NCI-H2081 treated with DMSO at 0.1 percent for 48 hours (cell line): ENCODE results near the gene OR7C1.
"Not testable (repeated sequence)": the region's sequence is repeated elsewhere in the genome, so short reads cannot be mapped to it uniquely, and the experiment has no call there.

ENCODE experiments used
- DNase-seq: peaks from one replicate; lab custom pipeline; 2025; lab: John Stamatoyannopoulos, UW

The OR7C1 gene

DNA sequence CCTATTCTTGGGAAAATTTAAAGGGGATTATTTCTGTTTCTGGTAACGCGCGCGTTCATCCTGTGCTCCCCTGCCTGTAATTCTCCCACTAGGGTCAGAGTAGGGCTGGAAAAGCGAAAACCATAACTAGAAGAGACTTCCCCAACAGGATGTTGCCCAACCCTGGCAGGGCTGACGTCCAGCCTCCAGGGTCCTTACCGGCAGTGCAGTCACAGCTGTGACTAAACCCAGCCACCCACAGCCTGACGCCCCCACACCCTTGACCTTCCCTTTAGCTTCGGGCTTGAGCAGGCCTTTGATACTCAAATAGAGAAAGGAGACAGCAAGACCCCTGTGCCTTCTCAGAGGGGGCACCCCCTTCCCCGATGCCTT, 50.3 kb downstream of the OR7C1 start:
- not testable (repeated sequence) for DNase-seq

DNA sequence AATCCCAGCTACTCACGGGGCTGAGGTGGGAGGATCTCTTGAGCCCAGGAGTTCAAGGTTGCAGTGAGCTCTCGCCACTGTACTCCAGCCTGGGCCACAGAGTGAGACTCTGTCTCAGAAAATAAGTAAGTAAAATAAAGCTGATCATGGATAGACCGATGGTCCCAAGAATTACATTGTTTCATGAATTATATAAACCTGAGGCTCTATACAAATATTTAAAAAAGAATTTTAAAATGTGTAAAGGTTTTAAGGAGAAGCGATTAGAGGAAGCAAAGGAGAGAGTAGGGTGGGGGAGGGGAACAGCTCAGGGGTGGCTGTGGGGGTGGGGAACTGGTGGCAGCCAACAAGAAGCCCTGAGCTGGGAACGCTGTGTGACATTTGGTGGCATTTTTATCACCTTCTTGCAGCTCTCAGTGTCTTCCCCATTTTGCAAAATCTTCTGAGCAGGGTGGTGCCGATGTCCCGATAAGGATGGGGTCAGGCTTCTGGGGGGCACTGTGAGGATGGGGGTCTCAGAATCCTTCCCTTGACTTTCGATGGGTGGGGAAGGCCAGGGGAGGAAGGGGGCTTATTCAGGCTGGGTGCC, 51.5 kb downstream of the OR7C1 start:
- not testable (repeated sequence) for DNase-seq

DNA sequence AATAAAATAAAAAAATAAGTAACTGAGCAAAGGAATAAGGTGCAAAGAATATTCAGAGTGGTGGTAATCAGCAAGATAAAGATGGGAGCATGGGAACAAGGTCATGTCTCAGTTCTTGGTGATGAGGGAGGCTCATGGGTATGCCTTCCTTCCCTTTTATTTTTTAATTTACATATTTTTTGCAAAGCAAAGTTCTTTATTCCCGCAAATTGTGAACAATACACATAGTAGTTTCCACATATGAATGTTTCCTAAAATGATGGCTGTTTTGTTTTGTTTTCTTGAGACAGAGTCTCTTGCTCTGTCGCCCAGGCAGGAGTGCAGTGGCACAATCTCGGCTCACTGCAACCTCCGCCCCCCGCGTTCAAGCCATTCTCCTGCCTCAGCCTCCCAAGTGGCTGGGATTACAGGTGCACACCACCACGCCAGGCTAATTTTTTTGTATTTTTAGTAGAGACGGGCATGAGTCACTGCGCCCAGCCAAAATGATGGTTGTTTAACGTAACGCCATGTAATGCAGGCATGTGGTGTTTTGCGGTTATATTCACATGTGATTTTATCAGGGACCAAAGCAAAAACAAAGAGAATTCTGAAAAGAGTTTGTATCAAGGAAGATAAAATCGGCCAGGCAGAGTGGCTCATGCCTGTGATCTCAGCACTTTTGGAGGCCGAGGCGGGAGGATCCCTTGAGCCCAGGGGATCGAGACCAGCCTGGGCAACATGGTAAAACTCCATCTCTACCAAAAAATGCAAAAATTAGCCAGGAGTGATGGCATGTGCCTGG, 52.2 kb downstream of the OR7C1 start:
- no peak for DNase-seq

DNA sequence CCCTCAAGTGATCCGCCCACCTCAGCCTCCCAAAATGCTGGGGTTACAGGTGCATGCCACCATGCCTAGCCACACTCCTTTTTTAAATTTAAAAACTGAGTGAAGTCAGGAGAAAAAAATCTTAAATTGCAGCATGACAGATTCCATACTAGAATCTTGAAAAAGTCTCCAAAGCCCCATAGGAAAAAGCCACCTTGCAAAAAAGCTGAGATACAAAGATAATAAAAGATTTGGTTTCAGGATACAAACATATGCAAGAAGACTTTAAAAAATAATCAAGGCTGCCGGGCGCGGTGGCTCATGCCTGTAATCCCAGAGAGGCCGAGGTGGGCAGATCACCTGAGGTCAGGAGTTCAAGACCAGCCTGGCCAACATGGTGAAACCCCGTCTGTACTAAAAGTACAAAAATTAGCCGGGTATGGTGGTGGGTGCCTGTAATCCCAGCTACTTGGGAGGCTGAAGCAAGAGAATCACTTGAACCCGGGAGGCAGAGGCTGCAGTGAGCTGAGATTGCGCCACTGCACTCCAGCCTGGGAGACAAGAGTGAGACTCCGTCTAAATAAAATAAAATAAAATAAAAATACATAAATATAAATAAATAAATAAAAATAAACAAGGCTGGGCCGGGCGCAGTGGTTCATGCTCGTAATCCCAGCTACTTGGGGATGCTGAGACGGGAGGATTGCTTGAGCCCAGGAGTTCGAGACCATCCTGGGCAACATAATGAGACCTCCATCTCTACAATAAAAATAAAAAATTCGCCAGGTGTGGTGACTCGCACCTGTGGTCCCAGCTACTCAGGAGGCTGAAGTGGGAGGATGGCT, 53.1 kb downstream of the OR7C1 start:
- DNase-seq = not testable (repeated sequence)

DNA sequence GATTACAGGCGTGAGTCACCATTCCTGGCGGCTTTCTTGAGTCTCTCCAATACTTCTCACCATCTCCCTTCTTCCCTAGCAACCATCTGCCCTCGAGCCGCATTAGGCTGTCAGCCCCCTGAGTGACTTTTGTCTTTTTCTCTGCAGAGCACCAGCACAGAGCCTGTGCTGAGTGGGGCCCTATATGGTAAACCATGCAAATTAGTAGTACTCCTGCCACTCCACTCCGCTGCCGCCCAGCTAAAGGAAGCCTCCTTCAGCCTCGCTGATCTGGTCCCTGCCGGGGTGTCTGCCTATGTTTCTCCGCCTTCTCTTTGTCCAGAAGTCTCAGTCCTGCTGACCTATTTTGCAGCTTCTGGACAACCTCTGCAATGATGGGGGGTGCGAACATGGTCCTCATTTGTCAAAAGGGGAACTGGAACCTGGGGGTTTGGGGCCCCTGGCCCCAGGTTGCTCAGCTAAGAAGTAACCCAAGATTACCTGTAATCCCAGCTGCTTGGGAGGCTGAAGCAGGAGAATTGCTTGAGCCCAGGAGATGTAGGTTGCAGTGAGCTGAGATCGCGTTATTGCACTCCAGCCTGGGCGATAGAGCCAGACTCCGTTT, 54.3 kb downstream of the OR7C1 start:
- not testable (repeated sequence) for DNase-seq

DNA sequence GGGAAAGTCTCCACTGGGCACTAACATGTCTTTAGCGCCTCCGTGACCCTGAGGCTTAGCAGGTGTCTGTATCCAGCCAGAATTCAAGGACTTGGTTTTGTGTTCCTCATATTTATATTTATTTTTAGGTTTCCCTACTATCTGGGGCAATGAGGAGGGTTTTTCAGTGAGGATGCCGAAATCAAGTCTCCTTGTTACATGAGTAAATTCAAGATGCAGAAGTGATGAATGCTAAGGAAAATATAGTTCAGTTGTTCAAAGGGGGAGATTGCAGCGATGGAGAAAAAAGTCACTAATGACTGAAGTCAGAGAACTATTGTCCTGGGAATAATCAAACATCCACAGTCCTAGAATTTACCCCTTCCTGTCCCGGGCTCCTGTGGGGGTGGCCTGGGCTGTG, 55.8 kb downstream of the OR7C1 start:
- no peak for DNase-seq

DNA sequence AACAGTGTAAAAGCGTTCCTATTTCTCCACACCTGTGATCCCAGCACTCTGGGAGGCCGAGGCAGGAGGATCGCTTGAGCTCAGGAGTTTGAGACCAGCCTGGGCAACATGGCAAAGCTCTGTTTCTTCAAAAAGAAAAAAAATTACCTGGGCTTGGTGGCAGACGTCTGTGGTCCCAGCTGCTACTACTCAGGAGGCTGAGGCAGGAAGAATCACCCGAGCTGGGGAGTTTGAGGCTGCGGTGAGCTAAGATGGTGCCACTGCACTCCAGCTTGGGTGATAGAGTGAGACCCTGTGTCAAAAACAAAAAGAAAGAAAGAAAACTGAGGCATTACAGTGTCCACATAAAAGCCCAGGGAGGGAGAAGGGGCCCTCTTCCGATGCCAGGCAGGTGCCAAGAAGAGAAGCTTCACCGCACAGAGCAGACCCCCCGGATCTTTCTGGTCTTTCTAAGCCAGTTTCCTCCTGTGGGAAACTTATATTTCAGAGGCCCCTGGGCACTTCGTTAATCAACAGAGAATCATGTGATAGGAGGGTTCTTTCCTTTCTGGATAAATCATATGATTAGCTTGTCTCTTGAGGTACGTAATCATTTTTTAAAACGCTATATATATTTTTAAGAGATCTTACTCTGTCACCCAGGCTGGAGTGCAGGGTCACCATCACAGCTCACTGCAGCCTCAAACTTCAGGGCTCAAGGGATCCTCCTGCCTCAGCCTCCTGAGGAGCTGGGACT, 56.7 kb downstream of the OR7C1 start, which contains the start of gene ADGRE2:
Gene ADGRE2, minus strand, starts transcription at position 451 of the 736 bp plus-strand sequence. CDS start 1,804 bp downstream, outside the sequence.
- DNase-seq = not testable (repeated sequence)

DNA sequence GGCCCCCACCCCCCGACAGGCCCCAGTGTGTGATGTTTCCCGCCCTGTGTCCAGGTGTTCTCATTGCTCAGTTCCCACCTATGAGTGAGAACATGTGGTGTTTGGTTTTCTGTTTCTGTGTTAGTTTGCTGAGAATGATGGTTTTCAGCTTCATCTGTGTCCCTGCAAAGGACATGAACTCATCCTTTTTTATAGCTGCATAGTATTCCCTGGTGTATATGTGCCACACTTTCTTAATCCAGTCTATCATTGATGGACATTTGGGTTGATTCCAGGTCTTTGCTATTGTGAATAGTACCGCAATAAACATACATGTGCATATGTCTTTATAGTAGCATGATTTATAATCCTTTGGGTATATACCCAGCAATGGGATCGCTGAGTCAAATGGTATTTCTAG, 57.3 kb downstream of the OR7C1 start:
- not testable (repeated sequence) for DNase-seq

DNA sequence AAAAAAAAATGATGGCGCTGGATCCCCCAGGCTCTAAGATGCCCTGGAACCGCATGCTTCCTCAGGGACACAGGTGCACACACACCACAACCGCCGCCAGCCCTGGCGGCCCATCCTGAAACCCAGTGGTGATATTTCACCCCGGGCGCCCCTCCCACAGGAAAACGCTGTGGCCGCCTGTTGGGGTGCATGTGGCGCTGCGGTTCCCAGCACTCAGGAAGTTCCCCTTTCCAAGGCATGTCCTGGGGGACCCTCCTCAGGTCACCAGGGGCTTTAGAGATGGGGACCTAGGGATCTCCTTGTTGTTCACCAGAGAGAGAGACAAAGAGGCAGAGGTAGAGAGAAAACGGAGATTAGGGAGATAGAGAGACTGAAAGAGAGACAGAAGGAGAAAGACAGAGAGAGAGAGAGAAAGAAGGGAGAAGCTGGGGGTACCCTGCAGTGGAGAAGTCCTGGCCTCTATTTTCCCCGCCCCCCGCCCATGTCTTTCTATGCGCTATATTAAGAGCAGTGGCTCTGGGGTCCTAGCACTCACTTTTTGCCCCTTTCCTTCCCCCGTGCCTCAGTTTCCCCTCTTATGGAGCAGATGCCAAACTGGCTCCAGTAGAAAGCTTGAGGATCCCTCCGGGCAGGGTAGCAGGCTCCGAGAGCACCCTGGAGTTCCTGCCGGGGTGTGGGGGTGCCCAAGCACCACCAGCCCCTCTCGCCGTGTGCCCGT, 59.0 kb downstream of the OR7C1 start:
- DNase-seq = no peak

DNA sequence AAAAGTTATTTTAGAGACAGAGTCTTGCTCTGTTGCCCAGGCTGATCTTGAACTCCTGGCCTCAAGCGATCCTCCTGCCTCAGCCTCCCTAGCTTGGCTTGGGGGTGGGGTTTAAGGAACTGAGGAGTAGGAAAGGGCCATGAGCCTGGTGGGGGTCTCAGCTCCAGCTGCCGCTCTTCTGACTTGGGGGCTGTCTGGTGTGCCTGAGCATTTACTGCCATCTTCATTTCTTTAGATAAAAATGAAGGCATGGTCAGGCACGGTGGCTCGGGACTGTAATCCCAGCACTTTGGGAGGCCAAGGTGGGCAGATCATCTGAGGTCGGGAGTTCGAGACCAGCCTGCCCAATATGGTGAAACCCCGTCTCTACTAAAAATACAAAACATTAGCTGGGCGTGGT, 59.7 kb downstream of the OR7C1 start:
- not testable (repeated sequence) for DNase-seq

DNA sequence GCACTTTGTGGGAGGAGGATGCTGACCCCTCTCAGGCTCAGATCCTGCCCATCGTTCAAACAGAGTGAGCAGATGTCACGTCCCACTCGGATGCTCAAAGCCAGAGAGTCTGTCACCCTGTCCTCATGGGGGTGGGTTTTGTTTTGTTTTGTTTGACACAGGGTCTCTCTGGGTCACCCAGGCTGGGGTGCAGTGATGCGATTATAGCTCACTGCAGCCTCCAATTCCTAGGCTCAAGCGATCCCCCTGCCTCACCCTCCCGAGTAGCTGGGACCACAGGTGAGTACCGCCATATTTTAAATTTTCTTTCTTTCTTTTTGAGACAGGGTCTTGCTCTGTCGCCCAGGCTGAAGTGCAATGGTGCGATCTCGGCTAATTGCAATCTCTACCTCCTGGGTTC, 60.6 kb downstream of the OR7C1 start:
- DNase-seq = no peak

DNA sequence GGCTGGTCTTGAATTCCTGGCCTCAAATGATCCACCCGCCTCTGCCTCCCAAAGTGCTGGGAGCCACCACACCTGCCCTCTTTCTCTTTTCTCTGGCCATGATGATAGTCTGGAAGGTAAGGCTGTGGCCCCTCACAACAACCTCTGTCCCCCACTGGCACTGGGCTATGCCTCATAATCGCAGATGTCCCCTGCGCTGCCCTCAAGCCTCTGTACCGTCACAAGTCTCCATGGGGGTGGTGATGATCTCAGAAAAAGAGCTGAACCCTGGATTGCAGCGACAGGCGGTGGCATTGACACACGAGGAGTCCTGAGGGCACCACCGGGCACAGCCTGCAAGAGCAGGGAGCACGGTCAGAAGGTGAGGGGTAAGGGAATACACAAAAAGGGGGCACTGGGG, 61.3 kb downstream of the OR7C1 start:
- DNase-seq = not testable (repeated sequence)

DNA sequence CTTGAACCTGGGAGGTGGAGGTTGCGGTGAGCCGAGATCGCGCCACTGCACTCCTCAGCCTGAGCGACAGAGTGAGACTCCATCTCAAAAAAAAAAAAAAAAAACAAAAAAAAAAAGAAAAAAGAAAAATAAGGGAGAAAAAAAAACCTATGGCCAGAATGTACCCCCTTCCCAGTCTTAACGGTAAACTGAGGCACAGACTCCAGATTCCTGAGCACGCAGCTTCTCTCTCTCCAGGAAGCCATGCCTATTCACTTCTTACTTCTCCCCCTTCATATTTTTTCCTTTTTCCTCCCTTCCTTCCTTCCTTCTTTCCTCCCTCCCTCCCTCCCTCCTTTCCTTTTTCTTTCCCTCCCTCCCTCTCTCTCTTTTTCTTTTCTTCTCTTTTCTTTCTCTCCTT, 62.0 kb downstream of the OR7C1 start:
- no peak for DNase-seq

DNA sequence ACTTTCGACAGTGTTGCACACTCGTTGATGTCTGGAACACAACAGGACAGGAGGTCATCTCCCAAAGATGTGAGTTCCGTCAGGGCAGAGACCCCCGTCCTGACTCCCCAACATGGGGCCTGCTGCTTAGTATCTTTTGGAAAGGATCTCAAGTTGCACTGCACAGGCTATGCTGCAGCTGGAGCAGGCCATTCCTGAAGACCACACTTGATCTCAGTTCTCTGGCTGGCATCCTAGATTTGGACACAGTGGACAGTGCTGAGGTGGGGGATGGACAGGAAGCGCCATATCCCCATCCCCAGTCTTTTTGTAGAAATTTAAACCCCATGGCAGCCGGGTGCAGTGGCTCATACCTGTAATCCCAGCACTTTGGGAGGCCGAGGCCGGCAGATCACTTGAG, 62.5 kb downstream of the OR7C1 start:
- DNase-seq = no peak

DNA sequence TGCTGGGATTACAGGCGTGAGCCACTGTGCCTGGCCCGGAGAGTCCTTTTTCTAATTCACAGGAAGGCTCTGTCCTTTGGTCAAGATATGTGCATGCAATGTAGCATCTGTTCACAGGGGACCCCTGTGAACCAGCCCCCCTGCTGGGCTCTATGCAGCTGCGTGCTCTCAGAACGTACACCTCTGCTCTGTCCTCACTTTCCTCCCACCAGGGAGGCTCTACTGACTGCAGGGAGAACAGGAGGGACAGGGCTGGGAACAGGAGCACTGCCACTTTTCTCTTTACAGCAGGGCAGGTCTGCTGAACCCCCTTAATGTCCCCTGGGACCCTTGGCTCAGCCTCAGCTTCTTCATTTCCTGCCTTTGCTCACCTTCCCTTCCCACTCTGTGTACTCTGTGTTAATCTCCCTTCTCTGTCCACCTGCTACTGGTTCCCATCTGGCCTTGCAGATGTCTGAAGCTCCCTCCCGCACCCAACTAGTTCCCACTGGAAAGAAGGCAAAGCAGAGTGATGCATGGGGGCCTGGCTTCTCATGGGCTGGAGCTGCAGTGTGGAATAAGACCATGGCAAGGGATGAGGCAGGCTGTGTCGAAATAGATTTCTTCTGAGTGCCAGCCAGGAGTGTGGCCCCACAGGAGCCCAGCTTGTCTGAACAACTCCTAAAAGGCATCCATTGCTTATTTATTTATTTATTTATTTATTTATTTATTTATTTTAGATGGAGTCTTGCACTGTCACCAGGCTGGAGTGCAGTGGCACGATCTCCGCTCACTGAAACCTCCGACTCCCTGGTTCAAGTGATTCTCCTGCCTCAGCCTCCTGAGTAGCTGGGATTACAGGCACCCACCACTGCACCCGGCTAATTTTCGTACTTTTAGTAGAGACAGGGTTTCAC, 63.8 kb downstream of the OR7C1 start:
- DNase-seq = no peak

DNA sequence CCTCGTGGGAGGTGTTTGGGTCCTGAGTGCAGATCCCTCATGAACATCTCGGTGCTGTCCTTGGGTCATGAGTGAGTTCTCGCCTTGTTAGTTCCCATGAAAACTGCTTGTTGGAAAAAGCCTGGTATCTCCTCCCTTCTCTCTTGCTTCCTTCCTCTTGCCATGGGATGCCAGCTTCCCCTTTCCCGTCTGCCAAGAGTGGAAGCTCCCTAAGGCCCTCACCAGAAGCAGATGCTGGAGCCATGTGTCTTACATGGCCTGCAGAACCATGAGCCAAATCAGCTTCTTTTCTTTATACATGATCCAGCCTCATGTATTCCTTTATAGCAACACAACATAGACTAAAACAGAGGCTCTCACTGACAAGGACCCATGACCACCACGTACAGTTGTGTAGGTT, 64.8 kb downstream of the OR7C1 start:
- DNase-seq = no peak

DNA sequence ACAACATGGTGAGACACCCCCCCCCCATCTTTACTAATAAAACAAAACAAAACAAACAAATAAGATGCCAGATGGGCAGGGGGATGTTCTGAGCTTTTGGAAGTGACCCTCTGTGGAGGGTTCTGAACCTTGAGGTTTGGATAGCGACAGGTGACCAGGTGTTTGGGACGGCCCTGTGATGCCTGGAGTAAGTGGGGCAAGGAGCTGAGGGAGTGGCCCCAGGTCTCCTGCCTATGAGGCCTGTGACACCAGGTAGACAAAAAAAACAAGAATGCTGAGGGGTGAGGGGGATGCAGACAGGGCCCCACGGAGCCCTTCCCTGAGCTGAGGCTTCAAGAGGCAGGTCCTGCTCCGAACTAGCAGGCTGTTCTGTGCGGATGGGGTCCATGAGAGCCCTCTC, 65.8 kb downstream of the OR7C1 start:
- DNase-seq = no peak

DNA sequence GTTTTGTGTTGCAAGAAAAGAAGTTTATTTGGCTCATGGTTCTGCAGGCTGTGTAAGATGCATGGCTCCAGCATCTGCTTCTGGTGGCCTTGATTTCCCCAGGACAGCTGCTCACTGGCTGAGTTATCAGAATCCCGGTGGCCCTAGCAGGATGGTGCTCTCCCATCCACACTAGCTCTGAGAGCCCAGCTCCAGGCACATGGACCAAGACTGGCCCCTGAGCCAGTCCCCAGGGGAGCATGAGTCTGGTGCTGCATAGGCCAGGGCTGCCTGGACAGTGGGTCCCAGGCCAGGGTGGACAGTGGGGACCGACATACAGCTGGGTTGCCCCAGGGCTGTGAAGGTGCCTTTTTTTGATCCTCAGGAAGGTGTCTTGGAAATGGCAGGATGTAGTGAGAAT, 67.0 kb downstream of the OR7C1 start:
- no peak for DNase-seq

DNA sequence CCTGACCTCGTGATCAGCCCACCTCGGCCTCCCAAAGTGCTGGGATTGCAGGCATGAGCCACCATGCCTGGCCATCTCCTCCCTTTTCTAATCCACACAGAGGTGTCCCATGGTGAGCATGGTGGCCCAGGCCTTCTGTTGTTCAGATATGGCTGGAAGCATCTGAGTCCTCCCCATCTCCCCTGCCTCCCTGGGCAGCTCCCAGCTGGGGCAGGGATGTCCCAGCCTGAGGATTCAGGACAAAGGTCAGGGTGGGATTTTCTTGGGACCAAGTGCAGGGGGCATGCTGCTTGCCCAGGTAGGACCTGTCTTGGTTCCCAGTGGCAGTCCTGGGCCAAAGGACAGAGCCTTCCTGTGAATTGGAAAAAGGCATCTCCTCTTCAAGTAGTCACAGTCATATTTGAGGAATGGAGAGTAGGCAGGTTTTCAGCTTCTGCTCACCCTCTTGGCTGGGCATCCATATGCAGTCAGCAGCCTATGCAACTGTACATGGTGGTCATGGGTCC, 67.5 kb downstream of the OR7C1 start:
- DNase-seq = no peak

DNA sequence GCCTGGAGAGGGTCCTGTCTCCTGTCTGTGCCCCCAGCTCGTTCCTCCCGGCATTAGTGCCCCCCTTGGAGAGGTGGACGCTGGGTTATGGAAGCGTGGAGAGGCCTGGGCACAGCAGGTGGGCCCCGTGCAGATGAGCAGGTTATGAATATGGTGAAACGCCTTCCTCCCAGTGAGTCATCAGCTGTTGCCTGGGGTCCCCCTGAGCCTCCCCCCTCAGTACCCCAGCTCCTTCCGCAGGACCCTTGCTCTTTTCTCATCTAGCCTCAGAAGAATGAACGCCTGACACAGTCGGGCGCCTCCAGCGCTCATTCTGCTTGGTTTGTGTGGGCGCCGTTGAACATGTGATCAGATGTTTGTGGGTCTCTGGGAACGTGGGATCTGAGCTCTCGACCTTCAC, 69.1 kb downstream of the OR7C1 start:
- not testable (repeated sequence) for DNase-seq
